ENCODE measurements around the gene CFAP74.
A peak's percentile ranks its signal among the peaks of the same experiment; 100 is the strongest.
"Not testable (repeated sequence)": the region's sequence is repeated elsewhere in the genome, so short reads cannot be mapped to it uniquely, and the experiment has no call there.

The CFAP74 gene

DNA sequence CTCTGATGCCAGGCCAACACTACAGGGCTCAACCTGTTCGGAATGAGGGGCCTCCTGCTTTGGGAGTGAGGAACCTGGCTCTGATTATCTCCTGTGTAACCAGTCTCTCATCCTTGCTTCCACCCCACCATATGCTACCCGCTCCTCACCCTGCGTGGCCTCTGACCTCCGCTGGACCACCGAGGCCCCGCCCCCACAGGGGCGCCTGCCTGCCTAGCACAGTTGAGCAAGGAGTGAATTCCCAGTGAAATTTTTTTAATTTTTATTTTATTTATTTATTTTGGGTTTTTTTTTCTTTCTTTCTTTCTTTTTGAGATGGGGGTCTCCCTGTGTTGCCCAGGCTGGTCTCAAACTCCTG lies 110.8 kb downstream of the CFAP74 start:
- DNase-seq = no peak

DNA sequence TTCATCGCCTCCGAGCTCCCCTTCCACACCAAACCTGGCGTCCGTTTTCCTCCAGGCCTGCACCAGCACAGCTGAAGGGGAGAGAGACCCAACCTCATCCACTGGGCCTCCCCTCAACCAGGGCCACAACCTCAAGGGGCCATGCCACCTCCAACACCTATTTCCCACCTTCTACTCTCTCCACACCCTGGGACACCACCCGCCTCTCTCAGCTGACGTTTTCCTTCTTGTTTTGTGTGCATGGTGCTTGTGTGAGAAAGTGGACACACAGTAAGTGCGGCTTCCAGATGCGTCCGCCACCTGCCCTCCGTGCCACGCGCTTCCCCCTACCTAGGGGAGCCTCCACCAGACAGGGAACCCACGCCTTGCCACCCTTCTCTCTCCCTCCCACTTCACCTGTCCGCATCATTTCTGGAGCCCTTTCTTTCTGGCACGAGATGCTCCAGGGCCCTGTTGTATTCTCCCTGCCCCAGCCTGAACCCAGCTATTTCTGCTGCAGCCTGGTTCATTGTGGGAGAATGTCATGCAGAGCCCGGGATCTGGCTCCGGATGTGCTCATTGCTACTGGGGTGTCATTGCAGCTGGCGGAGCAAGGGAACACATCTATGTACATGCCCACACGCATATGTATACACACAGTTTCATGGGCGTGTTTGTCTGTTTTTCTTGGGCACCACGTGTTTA lies 111.4 kb downstream of the CFAP74 start:
- no peak for DNase-seq

DNA sequence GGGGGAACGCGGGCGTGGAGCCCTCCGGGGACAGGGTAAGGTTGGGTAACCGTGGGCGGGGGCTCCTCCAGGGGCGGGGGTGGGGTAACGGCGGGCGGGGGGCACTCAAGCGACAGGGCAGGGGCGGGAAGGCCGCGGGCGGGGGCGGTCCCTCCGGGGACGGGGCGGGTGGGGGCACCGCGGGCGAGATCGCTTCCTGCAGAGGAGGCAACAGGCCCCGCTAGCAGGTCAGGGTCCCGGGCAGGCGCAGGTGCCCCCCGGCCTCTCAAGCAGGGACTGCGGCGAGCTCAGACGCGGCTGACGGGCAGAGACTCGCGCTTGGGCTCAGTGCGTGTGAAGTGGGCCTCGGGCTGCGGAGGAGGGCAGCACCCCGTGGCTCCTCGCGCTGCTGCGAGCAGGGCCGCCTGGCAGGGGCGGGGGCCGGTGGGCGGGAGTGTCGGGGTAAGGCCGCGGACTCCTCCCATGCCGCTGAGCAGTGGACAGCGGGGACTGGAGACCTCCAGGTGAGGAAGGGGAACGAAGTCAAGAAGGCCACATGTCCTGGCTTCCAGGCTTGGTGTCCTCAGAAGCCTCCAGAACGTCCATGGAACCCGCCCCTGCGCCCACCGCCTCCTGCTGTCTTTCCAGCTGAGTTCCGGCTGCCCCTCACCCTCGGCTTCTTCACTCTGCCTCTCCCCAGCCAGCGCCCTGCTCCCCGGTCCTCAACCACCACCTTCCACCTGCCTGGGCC lies 112.1 kb downstream of the CFAP74 start:
- DNase-seq = peak; percentile 81

DNA sequence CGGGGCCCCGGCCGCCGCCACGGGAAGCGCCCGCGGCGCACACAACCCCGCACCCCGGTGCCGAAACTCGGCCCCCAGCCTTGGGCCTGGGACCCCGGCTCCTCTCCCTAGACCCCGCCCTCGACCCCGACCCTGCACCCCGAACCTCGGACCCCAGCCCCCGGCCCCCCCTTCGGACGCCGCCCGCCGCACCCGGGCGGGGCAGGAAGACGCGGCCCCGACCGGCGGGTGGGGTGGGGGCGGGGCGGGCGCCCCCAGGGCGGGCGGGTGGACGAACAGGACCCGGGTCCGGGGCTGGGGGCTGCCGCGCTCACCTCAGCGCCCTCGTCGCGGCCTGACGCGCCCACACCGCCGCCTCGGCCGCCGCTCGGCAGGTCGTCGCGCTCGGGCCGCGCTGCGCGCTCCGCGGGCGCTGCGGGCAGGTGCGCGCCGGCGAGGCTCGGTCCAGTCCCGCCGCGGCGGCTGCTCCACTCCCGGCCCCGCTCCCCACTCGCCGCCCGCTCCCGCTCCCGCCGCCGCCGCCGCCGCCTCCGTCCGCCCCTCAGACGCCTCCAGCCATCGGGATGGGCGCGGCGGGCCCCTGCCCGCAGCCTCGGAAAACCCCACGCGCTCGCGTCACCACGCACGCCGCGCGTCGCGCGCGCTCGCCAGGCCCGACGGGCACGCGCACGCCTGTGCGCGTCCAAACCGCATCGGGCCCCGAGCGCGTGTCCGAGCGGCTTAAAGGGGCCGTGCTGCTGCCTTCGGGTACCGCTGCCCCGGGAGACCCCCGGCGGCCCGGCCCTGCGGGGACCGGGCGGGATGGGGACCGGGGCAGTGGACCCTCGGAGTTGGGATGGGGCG lies 112.9 kb downstream of the CFAP74 start, which contains the start of gene GNB1:
GNB1 (minus strand) TSS at position 582 of the 843 bp plus-strand sequence. CDS start 65,634 bp downstream, outside the sequence.
- DNase-seq = peak; percentile 72

- peak; percentile 46 for DNase-seq
Observed at GRCh38 chr1:1889847-1890505, 113.6 kb downstream of the CFAP74 start.

DNA sequence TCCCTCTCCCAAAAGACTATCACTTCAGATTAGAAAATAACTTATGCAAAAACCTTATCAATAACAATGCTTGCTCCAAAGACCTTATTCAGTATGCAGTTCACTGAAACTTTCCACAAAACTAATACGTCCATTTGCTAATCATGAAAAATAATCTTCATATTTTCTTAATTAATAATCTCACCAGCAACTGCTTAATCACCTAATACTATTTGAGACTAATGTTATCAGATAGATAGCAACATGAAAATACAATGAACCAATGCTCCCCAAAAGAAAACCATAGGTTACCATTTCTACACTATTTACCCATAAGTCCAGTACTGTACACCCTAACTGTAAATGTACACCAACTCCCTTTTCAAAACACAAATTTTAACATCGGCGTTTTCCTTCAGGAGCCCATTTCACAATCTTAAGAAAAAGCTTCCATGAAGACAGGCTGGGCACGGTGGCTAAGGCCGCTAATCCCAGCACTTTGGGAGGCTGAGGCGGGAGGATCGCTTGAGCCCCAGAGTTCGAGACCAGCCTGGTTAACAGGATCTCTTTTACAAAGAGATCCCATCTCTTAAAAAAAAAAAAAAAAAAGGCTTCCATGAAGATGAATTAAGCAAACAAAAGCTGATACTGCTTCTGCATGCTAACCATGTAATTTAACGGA lies 114.4 kb downstream of the CFAP74 start:
- DNase-seq = no peak

DNA sequence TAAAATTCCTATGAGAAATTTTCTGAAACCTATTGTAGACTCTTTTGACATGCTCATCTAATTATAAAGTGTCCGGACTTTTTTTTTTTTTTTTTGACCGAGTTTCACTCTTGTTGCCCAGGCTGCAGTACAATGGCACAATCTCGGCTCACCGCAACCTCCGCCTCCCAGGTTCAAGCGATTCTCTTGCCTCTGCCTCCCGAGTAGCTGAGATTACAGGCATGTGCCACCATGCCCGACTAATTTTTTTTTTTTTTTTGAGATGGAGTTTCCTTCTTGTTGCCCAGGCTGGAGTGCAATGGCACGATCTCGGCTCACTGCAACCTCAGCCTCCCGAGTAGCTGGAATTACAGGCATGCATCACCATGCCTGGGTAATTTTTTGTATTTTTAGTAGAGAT lies 119.7 kb downstream of the CFAP74 start:
- not testable (repeated sequence) for DNase-seq

DNA sequence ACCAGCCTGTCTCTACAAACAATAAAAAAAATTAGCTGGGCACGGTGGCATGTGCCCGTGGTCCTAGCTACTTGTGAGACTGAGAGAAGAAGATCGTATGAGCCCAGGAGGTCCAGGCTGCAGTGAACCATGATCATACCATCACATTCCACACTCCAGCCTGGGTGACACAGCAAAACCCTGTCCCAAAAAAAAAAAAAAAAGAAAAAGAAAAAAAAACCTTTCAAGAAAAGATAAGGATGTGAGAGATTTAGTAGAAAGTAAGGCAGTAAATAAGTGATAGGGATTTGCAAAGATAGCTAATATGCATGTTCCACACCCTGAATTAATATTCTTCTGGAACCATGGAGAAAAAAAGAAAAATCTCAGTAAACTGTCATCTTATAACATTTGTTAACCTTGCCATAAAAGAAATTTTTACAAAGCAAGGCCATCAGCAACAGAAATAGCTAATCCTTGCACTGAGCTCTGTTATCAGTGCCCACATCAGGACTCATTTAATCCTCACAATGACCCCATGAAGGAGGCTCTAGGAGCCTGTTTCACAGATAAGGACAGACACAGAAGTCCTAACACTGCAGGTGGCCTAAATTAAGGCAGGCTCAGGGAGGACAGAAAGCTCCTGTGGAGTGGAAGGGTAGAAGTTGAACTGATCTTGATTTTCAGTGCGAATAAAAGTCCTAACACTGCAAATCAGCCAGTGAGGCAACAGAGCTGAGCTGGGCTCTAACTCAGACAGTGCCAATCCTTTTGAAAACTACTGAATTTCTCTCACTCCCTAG lies 120.3 kb downstream of the CFAP74 start:
- no peak for DNase-seq

DNA sequence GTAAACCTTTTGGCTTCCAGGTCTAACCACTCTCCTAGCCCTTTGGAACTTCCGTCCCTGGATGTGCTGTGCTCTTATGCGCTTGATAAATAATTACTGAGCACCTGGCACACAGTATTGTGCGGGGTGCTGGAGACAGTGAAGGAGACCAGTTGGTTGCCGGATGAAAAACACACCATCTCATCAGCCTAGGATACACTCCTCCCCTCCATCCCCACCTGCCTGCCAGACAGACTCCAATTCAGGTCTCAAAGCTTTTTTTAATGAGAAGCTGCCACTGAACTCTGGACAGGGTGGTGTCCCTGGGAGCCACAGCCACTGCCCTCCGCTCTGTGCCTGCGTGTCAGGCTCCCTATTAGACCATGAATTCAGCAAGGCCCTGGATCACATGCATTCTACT lies 121.9 kb downstream of the CFAP74 start:
- no peak for DNase-seq

- no peak for DNase-seq
Observed at GRCh38 chr1:1880617-1881312, 122.8 kb downstream of the CFAP74 start.

DNA sequence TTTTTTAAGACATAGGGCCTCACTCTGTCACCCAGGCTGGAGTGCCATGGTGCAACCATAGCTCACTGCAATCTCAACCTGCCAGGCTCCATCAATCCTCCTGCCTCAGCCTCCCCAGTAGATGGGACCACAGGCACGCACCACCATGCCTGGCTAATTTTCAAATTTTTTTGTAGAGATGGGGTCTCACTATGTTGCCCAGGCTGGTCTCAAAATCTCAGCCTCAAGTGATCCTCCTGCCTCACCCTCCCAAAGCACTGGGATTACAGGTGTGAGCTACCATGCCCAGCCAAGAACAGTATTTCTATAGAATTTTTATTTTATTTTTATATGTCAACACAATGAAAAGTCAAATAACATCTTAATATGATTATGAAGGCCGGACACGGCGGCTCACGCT lies 123.6 kb downstream of the CFAP74 start:
- no peak for DNase-seq

DNA sequence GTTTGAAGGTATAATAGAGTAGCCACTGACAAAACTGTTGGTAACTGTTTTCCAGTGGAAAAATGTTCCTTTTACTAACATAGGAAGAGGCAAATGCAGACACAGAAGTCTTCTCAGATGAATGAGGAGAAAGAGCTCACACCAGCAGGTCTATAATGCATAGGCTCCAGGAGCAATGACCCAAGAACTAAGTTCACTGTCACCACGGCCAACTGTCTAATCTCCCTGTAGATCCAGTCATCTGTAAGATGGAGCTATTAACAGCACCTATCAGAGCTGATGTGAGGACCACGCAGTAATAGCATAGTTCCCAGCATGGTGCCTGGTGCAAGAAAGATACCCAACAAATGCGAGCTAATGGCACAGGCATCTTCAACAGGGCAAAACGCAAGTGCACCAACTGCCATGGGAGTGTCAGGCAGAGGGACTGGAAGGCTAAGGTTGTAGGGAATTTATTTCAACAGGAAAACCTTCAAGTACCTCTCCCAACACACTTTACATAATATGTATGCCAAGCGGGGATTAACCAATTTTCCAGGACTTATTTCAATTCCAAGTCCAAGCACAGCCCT lies 125.6 kb downstream of the CFAP74 start:
- no peak for DNase-seq

DNA sequence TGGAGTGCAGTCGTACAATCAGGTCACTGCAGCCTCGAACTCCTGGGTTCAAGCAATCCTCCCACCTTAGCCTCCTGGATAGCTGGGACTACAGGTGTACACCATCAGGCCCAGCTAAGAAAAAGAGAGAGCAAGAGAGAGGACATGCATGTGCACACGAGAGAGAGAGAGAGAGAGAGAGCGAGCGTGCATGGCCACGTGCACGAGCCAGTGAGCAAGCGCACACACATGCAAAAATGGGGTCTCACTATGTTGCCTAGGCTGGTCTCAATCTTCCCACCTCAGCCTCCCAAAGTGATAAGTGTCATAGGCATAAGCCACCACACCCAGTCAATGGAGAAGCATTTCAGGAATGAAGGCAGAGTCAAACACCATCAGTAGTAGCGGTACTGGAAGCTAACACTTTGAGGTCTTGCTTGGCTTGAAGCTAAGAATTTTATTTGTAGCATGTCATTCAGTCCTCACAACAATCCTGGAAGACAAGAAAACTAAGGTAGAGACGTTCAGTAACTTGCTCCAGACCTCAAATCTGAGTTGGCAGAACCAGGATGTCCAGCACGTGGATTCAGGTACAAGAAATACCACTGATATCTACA lies 127.2 kb downstream of the CFAP74 start:
- DNase-seq = no peak

GRCh38 chr1:1875932-1876331 lies 127.7 kb downstream of the CFAP74 start:
- DNase-seq = no peak

DNA sequence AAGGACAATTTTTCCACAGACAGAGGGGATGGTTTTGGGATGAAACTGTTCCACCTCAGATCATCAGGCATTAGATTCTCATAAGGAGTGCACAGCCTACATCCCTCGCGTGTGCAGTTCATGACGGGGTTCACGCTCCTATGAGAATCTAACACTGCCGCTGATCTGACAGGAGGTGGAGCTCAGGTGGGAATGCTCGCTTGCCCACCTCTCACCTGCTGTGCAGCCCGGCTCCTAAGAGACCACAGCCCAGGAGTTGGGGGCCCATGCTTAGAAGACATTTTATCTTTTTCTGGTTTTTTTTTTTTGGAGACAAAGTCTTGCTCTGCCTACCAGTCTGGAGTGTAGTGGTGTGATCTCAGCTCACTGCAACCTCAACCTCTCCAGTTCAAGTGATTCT lies 128.7 kb downstream of the CFAP74 start:
- no peak for DNase-seq

- DNase-seq = no peak
Observed at GRCh38 chr1:1873186-1873585, 130.4 kb downstream of the CFAP74 start.

- no peak for DNase-seq
Observed at GRCh38 chr1:1872329-1872994, 131.1 kb downstream of the CFAP74 start.
